Measurements from ENCODE around the gene CHD1.
"Not testable (repeated sequence)": the region's sequence is repeated elsewhere in the genome, so short reads cannot be mapped to it uniquely, and the experiment has no call there.

CHD1 gene

GRCh38 chr5:98928873-98929709 is at the start of gene CHD1:
CHD1 (minus strand) TSS chr5:98929007; CDS start chr5:98926386, 2,621 bp downstream.
- peak; percentile 93 for DNase-seq

- DNase-seq: no peak
Measured at GRCh38 chr5:98978528-98978927, 49.7 kb upstream of the CHD1 start.

GRCh38 chr5:98977723-98978122 is 48.9 kb upstream of the CHD1 start:
- no peak for DNase-seq

GRCh38 chr5:98975682-98976407 is 47.0 kb upstream of the CHD1 start:
- DNase-seq: no peak

GRCh38 chr5:98975223-98975622 is 46.4 kb upstream of the CHD1 start:
- no peak for DNase-seq

GRCh38 chr5:98969400-98969799 is 40.6 kb upstream of the CHD1 start:
- no peak for DNase-seq

- DNase-seq: no peak
Measured at GRCh38 chr5:98968056-98968564, 39.3 kb upstream of the CHD1 start.

GRCh38 chr5:98965226-98965625 is 36.4 kb upstream of the CHD1 start:
- DNase-seq: no peak

- no peak for DNase-seq
Measured at GRCh38 chr5:98964621-98965020, 35.8 kb upstream of the CHD1 start.

GRCh38 chr5:98963019-98963418 is 34.2 kb upstream of the CHD1 start:
- DNase-seq: no peak

- DNase-seq: no peak
Measured at GRCh38 chr5:98962587-98962986, 33.8 kb upstream of the CHD1 start.

- DNase-seq: no peak
Measured at GRCh38 chr5:98961665-98962344, 33.0 kb upstream of the CHD1 start.

GRCh38 chr5:98957307-98957706 is 28.5 kb upstream of the CHD1 start:
- no peak for DNase-seq

- not testable (repeated sequence) for DNase-seq
Measured at GRCh38 chr5:98955888-98956287, 27.1 kb upstream of the CHD1 start.

- DNase-seq: not testable (repeated sequence)
Measured at GRCh38 chr5:98955471-98955870, 26.7 kb upstream of the CHD1 start.

- no peak for DNase-seq
Measured at GRCh38 chr5:98954392-98955028, 25.7 kb upstream of the CHD1 start.

GRCh38 chr5:98942847-98943246 is 14.0 kb upstream of the CHD1 start:
- DNase-seq: no peak

GRCh38 chr5:98941131-98941883 is 12.5 kb upstream of the CHD1 start:
- no peak for DNase-seq

- no peak for DNase-seq
Measured at GRCh38 chr5:98940581-98940980, 11.8 kb upstream of the CHD1 start.

- no peak for DNase-seq
Measured at GRCh38 chr5:98938464-98938863, 9.7 kb upstream of the CHD1 start.

- DNase-seq: no peak
Measured at GRCh38 chr5:98936948-98937715, 8.3 kb upstream of the CHD1 start.
